H7 (cell line): ENCODE measurements around the gene BICD1. TPM values are rescaled to one million over a fixed set of nuclear protein-coding genes. Genes with fewer than 3 reads are reported as not detected.
"Not testable (repeated sequence)": the region's sequence is repeated elsewhere in the genome, so short reads cannot be mapped to it uniquely, and the experiment has no call there.

Source experiments
- DNase-seq: peaks from one replicate; pipeline ENCODE4 v3.0.0; 2012
- H3K27me3 ChIP-seq: 2 replicates; pipeline ENCODE4 v1.6.0; 2011; ENCODE audit warnings: mild to moderate bottlenecking, low read length; ENCODE audit not compliant: control insufficient read depth, insufficient read depth
- H3K36me3 ChIP-seq: replicated peaks from 2 replicates; pipeline ENCODE4 v1.5.1; 2011; ENCODE audit warnings: low read length; ENCODE audit not compliant: control insufficient read depth, insufficient read depth
- H3K4me3 ChIP-seq: 2 replicates; pipeline ENCODE4 v1.5.1; 2011; ENCODE audit warnings: low read depth, mild to moderate bottlenecking, control low read depth, low read length, moderate library complexity; ENCODE audit not compliant: insufficient read depth
- total RNA-seq: library from RNA; depleted of rRNA; stranded (reverse); fragments of >200 nt; shearing (Covaris generic); gene quantifications from 2 replicates; pipeline ENCODE4 v1.2.3, GENCODE V29; 2014

BICD1 gene
- total RNA-seq, 1 experiment from 2014 or later: 13.1 TPM

GRCh38 chr12:32176606-32177005, 70.0 kb downstream of the BICD1 start:
- Histone ChIP-seq H3K4me3 (no peak overlapping the region), H3K27me3 (no peaks in the 10 kb centered on the region), H3K36me3 (no peaks in the 10 kb centered on the region; the same call in 1 of the 2 replicates)
- DNase-seq: no peak

GRCh38 chr12:32178341-32179010, 71.8 kb downstream of the BICD1 start:
- H3K27me3 ChIP-seq: no peaks in the 10 kb centered on the region
- DNase-seq: no peak
- H3K36me3 ChIP-seq: no peaks in the 10 kb centered on the region; the same call in 1 of the 2 replicates
- H3K4me3 ChIP-seq: no peak overlapping the region

- Histone ChIP-seq H3K36me3 (no peaks in the 10 kb centered on the region; the same call in 1 of the 2 replicates), H3K4me3 (no peak overlapping the region), H3K27me3 (no peaks in the 10 kb centered on the region)
- DNase-seq: no peak
These were observed 72.4 kb downstream of the BICD1 start for GRCh38 chr12:32179011-32179395.

GRCh38 chr12:32181498-32182175, 75.0 kb downstream of the BICD1 start:
- H3K4me3 ChIP-seq: no peak overlapping the region
- no peaks in the 10 kb centered on the region for H3K27me3 ChIP-seq
- H3K36me3 ChIP-seq: no peaks in the 10 kb centered on the region; the same call in none of the 2 replicates

GRCh38 chr12:32183650-32184049, 77.0 kb downstream of the BICD1 start:
- DNase-seq: no peak
- H3K27me3 ChIP-seq: no peaks in the 10 kb centered on the region
- no peaks in the 10 kb centered on the region; the same call in none of the 2 replicates for H3K36me3 ChIP-seq
- H3K4me3 ChIP-seq: no peak overlapping the region

More at GRCh38 chr12:32181498-32182175, 75.0 kb downstream of the BICD1 start:
- DNase-seq: no peak

- not testable (repeated sequence) for DNase-seq, H3K27me3 ChIP-seq, H3K36me3 ChIP-seq, H3K4me3 ChIP-seq
These were observed 80.5 kb downstream of the BICD1 start for GRCh38 chr12:32187127-32187526.

GRCh38 chr12:32191445-32191844, 84.8 kb downstream of the BICD1 start:
- no peak for DNase-seq
- Histone ChIP-seq H3K4me3 (no peak overlapping the region), H3K27me3 (no peaks in the 10 kb centered on the region), H3K36me3 (no peaks in the 10 kb centered on the region; the same call in none of the 2 replicates)

- H3K36me3 ChIP-seq: no peaks in the 10 kb centered on the region; the same call in none of the 2 replicates
- no peak for DNase-seq
- no peak overlapping the region for H3K4me3 ChIP-seq
- no peaks in the 10 kb centered on the region for H3K27me3 ChIP-seq
These were observed 89.9 kb downstream of the BICD1 start for GRCh38 chr12:32196250-32197198.

- no peak for DNase-seq
- no peaks in the 10 kb centered on the region; the same call in none of the 2 replicates for H3K36me3 ChIP-seq
- no peak overlapping the region for H3K4me3 ChIP-seq
- H3K27me3 ChIP-seq: no peaks in the 10 kb centered on the region
These were observed 90.8 kb downstream of the BICD1 start for GRCh38 chr12:32197421-32197820.

GRCh38 chr12:32198555-32198954, 91.9 kb downstream of the BICD1 start:
- Histone ChIP-seq H3K4me3 (no peak overlapping the region), H3K27me3 (no peaks in the 10 kb centered on the region), H3K36me3 (no peaks in the 10 kb centered on the region; the same call in none of the 2 replicates)
- DNase-seq: no peak

GRCh38 chr12:32201096-32201495, 94.4 kb downstream of the BICD1 start:
- no peaks in the 10 kb centered on the region for H3K27me3 ChIP-seq
- H3K36me3 ChIP-seq: no peaks in the 10 kb centered on the region; the same call in 1 of the 2 replicates
- no peak for DNase-seq
- no peak overlapping the region for H3K4me3 ChIP-seq

GRCh38 chr12:32201976-32202375, 95.3 kb downstream of the BICD1 start:
- Histone ChIP-seq H3K27me3 (no peaks in the 10 kb centered on the region), H3K36me3 (no peaks in the 10 kb centered on the region; the same call in 1 of the 2 replicates), H3K4me3 (no peak overlapping the region)
- DNase-seq: no peak

GRCh38 chr12:32205731-32206130, 99.1 kb downstream of the BICD1 start:
- Histone ChIP-seq H3K27me3 (no peaks in the 10 kb centered on the region), H3K36me3 (no peaks in the 10 kb centered on the region), H3K4me3 (no peak overlapping the region)
- no peak for DNase-seq

- H3K36me3 ChIP-seq: no peaks in the 10 kb centered on the region
- H3K4me3 ChIP-seq: no peak overlapping the region
- DNase-seq: no peak
- H3K27me3 ChIP-seq: no peaks in the 10 kb centered on the region
These were observed 101.7 kb downstream of the BICD1 start for GRCh38 chr12:32208355-32208754.
